OCI-LY7 (cell line): ENCODE measurements around the gene SCRN3.

ENCODE experiments used
- CTCF ChIP-seq: fragments of 200-600 bp; sonication (generic); conservative IDR thresholded peaks from 2 replicates; pipeline ENCODE4 v1.5.1; 2014; ENCODE audit warnings: mild to moderate bottlenecking, antibody characterized with exemption, low read length, moderate library complexity, mixed read lengths
- EZH2phosphoT487 ChIP-seq: fragments of 200-600 bp; sonication (generic); IDR thresholded peaks from 2 replicates; pipeline ENCODE4 v1.6.1; 2018; ENCODE audit warnings: low read depth, borderline replicate concordance, mild to moderate bottlenecking, mixed run types, antibody characterized with exemption, low read length, moderate library complexity, mixed read lengths

GRCh38 chr2:174353004-174353403 lies 42.5 kb upstream of the SCRN3 start:
- TF ChIP-seq CTCF (no peak), EZH2phosphoT487 (no peak)
